DMS79 (cell line): ENCODE measurements around the gene DNM3.

ENCODE experiments used
- DNase-seq: peaks from one replicate; lab custom pipeline; 2025; lab: John Stamatoyannopoulos, UW

The DNM3 gene

DNA sequence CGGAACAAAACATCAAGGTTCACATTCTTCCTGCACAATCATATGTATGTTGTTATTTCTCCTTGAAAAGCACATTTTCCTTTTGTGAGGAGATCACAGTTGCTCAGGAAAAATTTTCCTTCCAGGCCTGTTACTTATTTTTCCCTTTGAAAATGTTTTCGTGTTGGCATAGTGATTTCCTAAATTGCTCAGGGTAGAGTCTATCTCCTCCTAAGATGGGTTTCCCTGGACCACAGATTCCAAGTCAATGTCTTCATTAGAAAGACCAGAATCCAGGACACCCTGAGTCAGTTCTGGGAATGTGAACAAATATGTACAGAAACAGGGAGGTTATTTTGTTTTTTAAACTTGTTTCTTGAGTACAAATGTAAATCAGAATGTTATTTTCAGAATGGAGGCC, 484.8 kb downstream of the DNM3 start:
- no peak for DNase-seq

DNA sequence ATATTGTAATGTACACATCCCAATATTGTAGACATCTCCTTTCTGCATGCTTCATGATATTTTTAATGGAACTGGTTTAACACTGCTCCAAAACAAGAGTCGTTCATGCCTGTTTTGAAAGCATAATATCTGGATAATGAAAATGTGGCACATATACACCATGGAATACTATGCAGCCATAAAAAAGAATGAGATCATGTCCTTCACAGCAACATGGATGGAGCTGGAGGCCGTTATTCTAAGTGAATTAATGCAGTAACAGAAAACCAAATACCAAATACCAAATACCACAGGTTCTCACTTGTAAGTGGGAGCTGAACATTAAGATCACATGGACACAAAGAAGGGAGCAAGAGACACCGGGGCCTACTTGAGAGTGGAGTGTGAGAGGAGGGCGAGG, 487.0 kb downstream of the DNM3 start:
- no peak for DNase-seq

DNA sequence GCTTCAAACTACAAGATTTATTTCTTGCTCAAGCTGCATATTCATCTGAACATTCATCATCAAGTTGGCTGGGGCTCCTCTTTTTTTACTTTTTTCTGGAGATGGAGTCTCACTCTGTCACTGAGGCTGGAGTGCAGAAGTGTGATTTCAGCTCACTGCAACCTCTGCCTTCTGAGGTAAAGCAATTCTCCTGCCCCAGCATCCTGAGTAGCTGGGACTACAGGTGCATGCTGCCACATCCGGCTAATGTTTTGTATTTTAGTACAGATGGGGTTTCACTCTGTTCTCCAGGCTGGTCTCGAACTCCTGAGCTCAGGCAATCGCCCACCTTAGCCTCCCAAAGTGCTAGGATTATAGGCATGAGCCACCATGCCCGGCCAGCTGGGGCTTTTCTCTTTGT, 490.9 kb downstream of the DNM3 start:
- no peak for DNase-seq

DNA sequence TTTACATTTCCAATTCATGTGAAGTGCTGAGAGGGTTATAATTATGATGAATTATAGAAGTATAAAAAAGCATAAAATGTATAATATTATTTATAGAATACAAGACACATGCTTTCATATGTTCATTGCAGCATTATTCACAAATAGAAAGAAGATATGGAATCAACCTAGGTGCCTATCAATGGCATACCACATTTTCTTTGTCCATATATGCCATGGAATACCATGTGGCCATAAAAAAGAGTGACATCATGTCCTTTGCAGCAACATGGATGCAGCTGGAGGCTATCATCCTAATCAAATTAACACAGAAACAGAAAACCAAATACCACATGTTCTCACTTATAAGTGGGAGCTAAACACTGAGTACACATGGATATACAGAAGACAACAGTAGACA, 494.1 kb downstream of the DNM3 start:
- no peak for DNase-seq

DNA sequence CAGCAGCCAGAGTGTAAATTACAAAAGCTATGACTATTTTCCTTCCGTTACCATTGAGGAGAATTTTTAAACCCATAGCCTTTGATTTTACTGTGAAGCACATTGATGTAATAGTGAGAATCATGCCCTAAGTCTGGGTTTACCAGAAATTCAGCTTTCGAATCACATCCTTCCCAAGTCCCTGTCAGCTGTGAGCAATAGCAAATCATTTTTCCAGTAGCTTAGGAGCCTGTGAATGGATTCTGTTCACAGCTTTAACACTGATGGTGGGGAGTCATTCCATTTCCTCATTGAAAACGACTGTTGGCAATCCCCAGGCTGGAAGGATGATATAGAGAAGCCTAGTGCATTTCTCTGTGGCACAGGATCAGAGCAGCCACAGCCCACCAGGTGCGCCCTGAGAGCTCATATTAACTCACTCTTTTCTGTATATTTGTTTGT, 497.0 kb downstream of the DNM3 start:
- DNase-seq, result no peak

DNA sequence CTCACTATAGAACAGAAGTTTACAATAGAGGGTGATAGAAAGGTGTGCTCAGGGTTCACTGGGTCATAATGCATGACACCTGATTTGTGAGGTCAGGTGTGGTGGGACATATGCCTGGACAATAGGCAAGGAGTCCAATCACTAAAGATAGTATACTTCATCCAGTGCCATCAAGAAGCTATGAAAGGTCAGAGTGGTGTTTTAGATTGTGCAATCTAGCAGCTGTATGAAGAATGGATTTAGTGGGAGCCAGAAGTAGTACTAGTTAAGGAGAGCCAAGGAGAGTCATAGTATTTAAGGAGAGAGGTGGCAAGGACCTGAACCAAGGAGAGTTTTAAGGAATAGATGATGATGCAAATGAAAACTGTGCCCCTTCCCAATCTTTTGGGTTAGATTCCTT, 498.5 kb downstream of the DNM3 start:
- DNase-seq, result no peak

DNA sequence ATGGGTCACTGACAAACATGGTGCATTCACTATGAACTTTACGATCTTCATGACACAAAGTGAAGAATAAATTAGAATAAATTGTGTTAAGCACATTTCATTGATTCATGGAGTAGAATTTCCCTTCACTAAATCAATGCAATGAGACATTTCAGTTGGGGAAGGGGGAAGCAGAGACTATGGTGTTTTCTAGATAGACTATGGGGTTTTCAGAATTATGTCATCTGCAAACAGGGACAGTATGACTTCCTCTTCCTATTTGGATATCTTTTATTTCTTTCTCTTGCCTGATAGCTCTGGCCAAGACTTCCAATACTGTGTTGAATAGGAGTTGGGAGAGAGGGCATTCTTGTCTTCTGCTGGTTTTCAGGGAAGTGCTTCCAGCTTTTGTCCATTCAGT, 499.2 kb downstream of the DNM3 start:
- DNase-seq, result no peak

DNA sequence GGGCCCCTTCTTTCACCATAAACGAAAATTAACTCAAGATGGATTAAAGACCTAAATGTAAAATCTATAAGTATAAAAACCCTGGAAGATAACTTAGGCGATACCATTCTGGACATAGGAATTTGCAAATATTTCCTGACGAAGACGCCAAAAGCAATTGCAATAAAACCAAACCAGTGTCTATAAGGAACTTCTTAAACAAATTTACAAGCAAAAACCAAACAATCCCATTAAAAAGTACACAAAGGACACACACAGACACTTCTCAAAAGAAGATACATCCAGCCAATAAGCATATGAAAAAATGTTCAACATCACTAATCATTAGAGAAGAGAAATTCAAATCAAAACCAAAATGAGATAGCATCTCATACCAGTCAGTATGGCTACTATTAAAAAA, 500.4 kb downstream of the DNM3 start:
- DNase-seq, result no peak

DNA sequence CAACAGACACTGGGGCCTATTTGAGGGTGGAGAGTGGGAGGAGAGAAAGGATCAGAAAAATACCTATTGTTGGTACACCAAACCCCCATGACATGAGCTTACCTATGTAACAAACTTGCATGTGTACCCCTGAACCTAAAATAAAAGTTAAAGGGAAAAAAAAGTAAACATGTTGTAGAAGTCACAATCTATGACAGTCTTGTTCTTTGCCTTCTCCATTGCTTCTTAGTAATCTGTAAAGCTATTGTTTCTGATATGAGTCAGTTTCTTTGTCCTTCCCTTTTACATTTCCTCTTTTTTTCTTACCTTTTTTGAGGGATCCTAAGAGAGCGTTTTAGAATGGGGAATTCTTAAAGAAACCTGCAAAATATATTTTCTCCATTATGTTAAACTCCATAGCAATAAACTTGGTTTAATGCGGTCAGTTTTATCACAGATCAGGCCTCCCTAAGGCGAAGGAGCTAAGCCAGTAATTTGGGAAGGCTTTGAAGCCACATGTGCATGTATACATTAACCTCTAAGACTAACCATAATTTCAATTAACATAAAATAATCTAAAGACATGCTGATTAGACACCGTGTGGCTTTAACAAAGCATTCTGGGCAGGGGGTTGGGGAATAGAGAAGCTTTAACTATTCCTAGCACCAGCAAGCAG, 501.4 kb downstream of the DNM3 start:
- DNase-seq, result no peak

DNA sequence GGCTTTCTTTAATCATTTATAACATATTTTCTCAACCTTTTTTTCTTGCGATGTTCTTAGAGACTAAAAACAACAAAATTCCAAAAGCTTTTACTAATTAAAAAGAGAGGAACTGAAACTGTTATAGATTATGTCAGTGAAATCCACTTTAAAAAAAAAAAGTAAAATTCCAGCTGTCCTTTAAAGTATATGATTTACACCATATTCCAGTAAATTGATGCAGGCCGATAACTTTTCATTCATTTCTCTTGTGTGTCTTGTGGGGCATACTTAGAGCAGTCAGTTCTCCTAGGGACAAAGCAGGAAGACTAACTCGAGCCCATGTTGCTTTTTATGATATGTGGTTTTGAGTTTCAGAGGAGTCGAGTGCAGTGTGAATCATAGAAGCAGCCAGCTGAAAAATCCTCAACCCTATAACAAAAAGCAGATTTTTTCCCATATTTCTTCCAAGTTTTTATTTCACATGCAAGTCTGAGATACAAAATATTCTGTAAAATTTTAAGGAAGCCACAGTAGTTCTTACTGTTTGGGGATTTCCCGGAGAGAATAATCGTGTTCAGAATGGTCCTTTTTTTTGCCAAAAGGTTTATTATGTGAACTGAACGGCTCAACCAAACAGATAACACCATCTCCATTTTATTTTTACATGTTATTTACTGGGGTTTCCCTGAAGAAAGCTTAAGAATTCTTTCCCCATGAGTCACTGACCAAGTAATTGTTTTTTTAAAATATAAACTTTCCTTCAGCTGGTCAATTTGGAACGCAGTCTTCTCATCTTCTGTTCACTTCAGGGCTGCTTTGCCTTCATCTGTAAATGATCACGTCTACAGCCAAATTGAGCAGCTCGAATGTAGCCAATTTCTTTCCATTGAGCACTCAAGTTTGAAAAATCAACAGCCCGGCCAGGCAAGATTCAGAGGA, 502.2 kb downstream of the DNM3 start:
- DNase-seq, result no peak

DNA sequence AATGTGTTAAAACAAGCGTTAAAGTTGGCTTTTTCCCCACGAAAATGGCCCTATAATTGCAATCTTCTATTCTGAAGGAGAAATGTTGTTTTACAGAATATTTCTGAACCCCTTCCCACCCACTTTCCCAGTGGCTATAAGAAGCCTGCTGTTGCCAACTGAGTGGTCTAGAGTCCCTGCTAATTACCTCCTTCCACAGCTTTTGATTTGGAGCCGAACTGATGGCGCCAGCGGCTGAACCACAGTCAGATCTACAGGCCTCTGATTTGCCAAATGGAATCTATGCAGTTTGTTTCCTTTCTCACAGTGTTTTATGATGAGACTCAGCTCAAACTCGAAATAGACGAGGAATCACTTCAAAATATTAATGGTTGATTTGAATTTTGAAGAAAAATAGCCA, 503.1 kb downstream of the DNM3 start:
- no peak for DNase-seq

DNA sequence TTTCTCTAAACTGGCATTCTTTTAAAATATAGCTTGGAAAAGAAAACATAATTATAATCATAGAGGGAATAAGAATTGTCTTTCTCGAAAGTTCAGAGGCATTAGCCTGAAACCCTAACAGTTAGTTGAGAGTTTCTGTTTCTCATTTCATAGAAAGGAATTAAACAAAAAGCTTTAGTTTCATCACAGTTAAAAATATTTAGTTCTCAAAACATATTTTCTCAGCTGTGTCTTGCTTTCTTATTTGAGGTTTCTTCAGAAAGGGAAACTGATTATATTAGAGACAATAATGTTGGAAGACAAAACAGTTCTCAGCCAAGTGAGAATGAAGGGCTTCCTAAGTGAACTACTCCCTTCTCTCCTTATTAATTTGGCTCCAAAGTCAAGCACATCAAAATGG, 503.8 kb downstream of the DNM3 start:
- DNase-seq, result no peak

DNA sequence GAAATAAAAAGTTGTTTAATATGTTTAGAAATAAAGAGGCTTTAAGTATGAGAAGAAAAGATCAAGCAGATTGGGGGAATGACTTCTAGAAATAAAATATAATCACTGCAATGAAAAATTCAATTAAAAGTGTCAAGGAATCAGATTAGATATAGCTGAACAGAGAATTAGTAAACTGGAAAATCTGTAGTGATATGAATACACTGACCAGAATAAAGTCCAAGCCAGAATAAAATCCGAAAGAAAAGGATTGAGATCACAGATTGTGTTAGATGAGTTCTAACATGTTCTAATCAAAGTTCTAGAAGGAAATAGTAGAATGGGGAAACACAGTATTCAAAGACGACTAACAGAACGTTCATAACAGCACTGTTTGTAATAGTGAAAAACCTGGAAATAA, 506.1 kb downstream of the DNM3 start:
- no peak for DNase-seq

DNA sequence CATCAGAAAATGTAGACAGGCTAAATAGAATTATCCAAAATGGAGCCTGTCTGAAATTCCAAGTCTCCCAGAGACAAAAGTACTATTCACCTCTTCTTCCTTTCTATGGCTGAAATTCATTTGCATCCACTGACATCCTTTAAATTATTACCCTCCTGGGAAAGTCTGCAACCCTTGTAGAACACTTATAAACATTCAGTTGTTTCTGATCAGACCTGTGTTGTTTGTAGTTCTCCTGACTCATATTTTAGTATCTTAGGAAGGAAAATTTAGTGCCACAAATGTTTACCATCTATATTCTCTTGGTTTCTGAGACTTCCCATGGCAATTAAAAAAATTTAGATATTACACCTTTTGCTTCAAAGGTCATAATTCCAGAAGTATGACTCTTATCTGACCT, 509.6 kb downstream of the DNM3 start:
- no peak for DNase-seq

DNA sequence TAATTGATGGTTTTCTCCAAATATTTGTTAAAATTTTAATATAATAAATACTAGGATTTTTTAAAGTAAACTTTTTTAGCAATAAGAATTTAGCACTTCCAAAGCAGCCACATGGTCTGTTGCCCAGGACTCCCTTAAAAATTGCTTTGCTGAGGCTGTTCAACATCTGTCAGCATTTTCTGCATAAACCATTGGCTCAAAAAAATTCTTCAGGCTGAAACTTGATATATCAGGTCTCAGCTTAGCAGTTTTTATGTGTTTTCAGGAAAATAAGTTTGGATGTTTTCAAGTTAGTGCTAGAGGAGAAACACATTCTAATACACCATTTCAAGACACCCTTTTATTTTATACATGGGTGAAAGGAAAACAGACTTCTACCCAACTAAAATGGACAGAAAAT, 510.0 kb downstream of the DNM3 start:
- DNase-seq, result no peak

DNA sequence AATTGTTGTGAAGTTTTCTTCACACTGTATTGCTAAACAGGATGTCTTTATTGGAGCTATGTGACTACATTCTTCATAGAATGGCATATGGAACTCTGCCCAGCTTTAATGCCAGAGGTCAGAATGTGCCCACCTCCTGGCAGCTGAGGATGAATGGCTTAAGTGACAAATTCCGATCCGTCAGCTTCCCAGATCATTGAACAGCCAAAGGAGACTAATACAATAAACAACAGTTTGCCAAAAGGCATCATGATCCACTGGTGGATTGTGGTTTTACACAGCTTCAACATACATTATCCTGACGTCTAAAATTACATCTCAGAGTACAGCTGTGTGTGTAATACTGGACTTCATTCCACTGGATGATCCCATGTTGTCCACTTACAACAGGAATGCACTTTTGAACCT, 510.5 kb downstream of the DNM3 start:
- no peak for DNase-seq

DNA sequence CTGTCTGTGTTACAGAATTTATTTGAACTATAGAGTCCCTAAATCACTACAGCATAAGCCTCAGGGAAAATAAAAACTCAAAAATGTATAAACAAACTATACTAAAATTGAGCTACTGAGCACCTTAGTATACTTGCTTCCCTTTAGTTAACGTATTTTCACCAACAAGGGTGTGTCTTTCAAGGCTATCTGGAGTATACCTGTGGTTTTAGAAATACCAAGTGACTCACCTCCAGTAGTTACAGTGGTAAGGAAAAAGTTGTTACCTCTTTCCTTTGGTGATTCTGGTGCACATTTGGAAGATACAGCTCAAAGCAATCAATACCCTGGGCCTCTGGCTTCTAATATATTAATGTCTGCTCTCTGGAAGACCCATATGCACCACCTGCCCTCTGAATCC, 511.1 kb downstream of the DNM3 start:
- DNase-seq, result no peak

DNA sequence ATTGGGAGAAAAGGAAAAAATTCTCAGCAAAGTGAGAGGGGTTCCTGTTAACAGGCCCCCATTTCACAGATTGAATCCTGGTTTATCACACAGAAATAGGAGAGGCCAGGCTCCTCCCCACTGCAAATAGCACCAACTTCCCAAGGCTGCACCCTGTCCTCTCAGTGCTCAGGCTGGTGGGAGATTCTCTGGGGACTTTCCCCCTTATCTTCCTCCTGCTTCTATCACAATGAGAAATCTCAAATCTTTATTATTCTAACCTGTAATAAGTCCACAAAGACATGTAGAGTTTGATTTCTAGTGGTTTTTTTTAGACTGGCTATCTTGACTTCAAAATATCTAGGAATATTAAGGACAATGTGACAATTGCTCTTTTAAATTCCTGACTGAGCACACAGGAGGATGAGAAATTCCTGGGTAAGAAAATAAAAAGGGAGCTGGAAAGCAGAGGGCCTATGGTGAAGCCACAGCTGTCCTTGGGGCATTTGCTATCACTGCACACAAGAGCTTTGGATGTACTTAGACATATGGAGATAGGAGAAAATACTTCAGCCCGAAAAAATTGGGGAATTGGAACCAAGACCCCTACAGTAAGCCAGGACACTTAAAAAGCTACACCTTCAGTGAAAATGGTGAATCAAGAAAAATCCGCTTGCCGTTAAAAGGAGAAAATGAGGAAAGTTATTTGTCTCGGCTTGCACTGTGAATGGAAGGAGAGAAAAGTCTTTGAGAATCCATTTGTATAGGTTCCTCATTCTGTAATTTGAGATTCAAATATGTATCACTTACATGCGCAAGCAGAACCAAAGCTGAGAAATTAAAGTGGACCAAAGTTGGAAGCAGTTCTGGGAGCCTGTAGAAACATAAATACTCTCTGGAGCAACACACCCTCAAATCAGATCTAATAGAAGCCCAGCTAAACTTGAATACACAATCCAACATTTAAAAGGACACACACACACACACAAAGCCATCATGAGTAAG, 513.3 kb downstream of the DNM3 start:
- DNase-seq, result no peak

DNA sequence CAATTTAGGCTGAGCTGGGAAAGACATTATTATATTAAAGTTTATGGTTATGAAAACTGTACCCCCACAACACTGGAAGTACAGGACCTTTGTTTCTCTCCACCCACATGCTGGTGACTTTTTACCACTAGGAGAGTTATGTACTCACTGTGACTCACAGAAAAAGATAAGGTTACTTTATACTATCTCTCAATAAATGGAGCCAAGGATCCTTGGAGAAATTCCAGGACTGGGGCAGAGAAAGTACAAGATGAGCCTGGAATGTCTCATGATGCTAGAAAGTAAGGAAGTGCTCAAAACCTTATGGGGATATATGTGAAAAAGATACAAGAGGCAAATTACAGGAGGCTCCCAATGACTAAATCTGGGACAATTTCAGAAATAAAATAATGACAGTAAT, 515.3 kb downstream of the DNM3 start:
- DNase-seq, result no peak

DNA sequence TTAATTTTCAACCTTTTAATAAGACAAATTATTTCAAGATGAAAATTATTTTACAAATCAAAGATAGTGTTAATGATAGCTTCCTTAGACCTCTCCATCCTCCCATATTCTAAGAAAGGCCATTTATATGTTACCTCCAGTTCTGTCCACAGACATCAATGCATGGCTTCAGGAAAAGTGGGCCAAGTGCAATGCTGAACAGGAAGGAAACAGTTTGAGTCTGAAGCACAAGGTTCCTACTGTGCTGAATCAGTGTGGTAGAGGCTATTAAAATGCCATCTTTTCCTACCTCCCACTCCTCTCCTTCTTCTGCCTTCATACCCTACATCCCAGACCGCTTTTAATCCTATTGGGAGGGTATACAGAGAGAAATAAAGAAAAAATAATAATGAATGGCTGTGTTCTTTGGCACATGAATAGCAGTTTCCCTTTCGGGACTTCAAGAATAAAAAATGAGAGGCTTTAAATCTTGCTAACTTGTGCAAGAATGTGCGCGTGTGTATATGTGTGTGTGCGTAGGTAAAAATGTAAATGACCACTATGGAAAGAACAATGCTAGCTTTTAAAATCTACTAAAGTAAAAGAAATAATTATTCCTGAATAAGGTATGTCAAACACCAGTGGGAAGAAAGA, 516.6 kb downstream of the DNM3 start:
- DNase-seq, result no peak

DNA sequence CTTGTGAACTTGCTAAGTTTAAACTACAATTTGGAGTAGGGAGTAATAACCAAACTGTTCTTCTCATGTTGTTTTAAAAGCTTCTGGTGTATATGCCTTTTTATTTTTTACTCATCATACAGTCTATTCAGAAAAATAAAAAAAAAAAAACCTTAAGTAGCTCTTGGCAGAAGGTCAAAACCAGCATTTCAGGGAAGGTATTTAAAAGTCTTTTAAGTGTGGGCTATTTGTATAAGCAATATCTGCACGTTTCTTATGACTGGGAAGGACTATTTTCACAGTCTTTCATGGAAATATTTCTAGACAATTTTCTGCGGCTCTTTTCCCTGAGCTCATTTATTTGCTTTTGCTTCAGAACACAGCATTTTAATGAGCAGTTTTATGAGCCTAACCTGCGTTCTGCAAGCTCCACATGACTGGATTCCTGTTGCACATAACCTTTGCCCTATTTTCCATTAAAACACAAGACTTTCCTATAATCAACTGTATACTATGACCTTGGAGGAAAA, 518.2 kb downstream of the DNM3 start:
- DNase-seq, result peak; percentile 31

DNA sequence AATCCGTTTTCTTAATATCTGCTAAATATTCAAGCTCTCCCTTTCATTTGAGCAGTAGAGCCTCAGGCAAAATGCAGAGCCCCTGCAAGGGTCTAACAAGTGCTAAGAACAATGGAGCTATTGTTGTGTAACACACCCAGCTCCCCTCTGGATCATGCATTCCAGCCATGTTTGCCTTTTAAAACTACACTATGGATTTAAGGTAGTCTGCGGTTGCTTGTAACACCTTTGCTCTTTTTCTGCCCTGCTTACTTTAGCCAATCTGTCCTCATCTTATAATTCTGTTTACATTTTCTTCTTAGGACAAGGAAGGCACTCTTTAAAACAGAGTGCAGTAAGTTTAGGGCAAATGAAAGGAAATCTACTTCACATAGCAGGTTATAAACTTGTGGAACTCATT, 519.2 kb downstream of the DNM3 start:
- no peak for DNase-seq
